Vagina (tissue), 2 donors: Measurements from ENCODE around the gene IFNA5.

Experiments
- POLR2A ChIP-seq, 2 donors: fragments of 450-650 bp; IDR thresholded peaks; one replicate each; pipeline ENCODE4 v1.6.1; 2017; ENCODE audit warnings: antibody characterized with exemption in 2 of 2, mild to moderate bottlenecking in 2 of 2, moderate library complexity in 2 of 2
- POLR2AphosphoS5 ChIP-seq, 2 donors: sonication (generic); formaldehyde crosslinking; IDR thresholded peaks; one replicate each; pipeline ENCODE4 v1.9.0; 2017; ENCODE audit warnings: antibody characterized with exemption in 2 of 2, mild to moderate bottlenecking in 2 of 2, low read depth in 1 of 2; ENCODE audit not compliant: insufficient read depth in 1 of 2
- TF ChIP-seq, protein P1 (sequence below), 3 experiments: fragments of 450-650 bp in 2 of 3; fragments of 200-600 bp in 1 of 3; sonication (generic) in 1 of 3; IDR thresholded peaks; one replicate each; pipeline ENCODE4 v1.5.1; 2017 to 2019; ENCODE audit warnings: antibody characterized with exemption in 3 of 3, mild to moderate bottlenecking in 2 of 3, moderate library complexity in 2 of 3

DNA sequence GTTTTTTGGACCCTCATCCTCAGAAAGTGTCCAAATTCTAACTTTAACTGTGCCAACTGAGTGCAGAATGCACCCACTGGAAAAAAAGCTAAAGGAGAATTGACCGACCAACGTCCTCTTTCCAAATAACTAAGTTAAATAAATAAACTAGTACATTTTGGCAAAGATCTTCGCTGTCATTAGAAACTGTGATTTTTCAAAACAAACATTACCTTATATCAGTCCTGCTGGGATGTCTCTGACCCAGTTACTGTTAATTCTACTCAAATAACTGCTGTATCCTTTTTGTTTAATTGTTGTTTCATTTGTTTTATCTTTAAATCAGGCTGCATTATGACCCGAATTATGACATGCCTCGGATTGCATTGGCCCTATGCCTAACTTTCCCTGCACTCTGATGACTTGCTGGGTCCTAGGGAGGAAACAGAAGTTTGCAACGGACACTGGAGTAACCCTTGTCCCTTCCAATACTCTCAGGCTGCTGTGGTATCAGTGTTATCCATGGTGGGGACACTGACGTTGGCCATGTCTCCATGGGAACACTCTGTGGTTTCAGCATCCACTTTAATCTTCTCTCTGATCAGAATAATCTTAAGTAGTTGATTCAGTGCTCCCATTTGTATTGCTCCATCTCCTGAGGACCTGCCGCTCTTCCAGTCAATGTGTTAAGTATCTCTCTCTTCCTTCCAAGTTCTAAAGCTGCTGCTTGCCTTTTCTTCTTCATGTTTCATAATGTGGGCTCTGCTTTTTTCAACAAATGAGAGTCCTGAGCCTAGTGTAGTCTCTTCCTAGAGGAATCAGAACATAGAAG is 11.1 kb upstream of the IFNA5 start:
- TF ChIP-seq, protein P1, sequence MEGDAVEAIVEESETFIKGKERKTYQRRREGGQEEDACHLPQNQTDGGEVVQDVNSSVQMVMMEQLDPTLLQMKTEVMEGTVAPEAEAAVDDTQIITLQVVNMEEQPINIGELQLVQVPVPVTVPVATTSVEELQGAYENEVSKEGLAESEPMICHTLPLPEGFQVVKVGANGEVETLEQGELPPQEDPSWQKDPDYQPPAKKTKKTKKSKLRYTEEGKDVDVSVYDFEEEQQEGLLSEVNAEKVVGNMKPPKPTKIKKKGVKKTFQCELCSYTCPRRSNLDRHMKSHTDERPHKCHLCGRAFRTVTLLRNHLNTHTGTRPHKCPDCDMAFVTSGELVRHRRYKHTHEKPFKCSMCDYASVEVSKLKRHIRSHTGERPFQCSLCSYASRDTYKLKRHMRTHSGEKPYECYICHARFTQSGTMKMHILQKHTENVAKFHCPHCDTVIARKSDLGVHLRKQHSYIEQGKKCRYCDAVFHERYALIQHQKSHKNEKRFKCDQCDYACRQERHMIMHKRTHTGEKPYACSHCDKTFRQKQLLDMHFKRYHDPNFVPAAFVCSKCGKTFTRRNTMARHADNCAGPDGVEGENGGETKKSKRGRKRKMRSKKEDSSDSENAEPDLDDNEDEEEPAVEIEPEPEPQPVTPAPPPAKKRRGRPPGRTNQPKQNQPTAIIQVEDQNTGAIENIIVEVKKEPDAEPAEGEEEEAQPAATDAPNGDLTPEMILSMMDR (IDR thresholded peaks at IDR 0.05), result no peak
- TF ChIP-seq POLR2A (IDR thresholded peaks at IDR 0.05) (no peak), POLR2AphosphoS5 (IDR thresholded peaks at IDR 0.05; ENCODE audit: insufficient read depth in 1 of 2, low read depth in 1 of 2) (no peak)
